NK-92 treated with Interleukin-12 subunit alpha and Interleukin-12 subunit beta, amount 100 ng/mL, for 24 hours (cell line): ENCODE data around the gene CDKN3.

ENCODE experiments used
- DNase-seq: peaks from one replicate; lab custom pipeline; 2025; lab: John Stamatoyannopoulos, UW

The CDKN3 gene, protein sequence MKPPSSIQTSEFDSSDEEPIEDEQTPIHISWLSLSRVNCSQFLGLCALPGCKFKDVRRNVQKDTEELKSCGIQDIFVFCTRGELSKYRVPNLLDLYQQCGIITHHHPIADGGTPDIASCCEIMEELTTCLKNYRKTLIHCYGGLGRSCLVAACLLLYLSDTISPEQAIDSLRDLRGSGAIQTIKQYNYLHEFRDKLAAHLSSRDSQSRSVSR

GRCh38 chr14:54396493-54397335 is at the start of gene CDKN3:
CDKN3 (plus strand) TSS chr14:54397007; CDS start chr14:54397069, 62 bp downstream.
- DNase-seq: peak; percentile 94

DNA sequence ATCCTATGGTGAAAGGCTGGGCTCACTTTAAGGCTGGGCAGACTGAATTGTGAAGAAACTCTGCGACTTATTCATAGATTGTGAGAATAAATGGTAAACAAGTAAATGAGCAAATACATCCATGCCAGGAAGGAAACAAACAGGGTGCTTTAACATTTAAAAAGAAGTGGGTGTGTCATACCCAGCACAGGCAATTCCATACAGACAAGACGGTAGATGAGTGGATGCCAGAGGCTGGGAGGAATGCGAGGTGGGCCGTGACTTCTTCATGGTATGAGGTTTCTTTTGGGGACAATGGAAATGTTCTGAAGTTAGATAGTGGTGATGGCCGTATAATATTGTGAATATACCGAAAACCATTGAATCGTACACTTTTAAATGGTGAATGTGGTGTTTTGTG is 49.8 kb upstream of the CDKN3 start:
- DNase-seq: no peak

GRCh38 chr14:54348001-54348611 is 48.7 kb upstream of the CDKN3 start:
- no peak for DNase-seq

DNA sequence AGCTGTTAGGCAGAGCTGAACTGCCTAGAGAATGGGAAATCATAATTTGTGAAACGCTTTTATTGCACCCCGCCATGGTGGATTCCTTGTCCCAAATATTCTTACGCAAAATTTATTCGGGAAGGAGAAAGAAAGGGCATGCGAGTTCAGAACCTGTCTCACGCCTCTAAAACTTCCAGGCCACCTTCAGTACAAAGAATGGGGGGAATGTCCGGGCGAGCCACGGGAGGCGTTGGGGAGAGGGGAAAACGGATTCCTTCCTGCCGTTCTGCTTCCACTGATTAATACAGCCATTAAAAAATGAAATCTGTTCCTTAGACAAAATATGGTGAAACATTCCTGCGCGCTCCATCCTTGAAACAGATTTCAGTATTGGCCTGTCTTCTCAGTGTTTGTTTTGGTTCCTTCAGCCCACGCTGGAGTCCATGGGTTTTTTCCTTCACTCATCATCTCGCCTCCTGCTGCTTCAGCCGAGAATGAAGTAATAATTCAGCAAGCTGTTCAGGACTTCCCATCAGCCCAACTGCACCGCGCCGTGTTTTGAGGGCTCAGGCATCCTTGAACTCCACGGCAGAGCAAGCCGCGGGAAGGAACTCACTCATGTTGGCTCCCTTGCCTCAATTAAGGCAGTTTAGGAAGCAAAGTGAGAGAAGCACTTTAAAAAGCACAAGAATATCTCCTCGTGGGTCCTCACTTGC is 47.7 kb upstream of the CDKN3 start:
- no peak for DNase-seq

- DNase-seq: no peak
These were observed 47.1 kb upstream of the CDKN3 start for GRCh38 chr14:54349713-54350112.

GRCh38 chr14:54350203-54350602 is 46.6 kb upstream of the CDKN3 start:
- no peak for DNase-seq

- DNase-seq: no peak
These were observed 43.5 kb upstream of the CDKN3 start for GRCh38 chr14:54353266-54353665.

GRCh38 chr14:54353694-54354093 is 43.1 kb upstream of the CDKN3 start:
- no peak for DNase-seq

GRCh38 chr14:54354096-54354495 is 42.7 kb upstream of the CDKN3 start:
- DNase-seq: no peak

DNA sequence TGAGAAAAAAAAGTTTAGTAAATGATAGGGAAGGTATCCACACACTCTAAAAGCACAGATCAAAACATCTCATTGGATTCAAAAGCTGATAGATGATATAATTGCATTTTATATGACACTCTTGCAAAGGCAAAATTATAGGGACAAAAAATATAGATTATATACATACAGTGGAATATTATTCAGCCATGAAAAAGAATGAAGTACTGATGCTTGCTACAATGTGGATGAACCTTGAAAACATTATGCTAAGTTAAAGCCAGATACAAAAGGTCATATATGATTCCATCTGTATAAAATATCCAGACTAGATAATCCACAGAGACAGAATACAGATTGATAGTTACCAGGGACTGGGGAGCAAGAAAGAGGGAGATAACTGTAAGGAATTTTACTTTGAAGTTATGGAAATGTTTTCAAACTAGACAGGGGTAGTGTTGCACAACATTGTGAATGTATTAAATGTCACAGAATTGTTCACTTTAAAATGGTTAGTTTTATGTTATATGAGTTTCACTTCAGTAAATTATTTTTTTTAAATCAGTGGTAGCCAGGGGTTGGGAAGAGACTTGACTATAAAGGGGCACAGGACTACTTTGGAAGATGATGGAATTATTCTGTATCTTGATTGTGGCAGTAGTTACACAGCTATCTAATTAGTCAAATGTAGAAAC is 41.7 kb upstream of the CDKN3 start:
- DNase-seq: no peak

DNA sequence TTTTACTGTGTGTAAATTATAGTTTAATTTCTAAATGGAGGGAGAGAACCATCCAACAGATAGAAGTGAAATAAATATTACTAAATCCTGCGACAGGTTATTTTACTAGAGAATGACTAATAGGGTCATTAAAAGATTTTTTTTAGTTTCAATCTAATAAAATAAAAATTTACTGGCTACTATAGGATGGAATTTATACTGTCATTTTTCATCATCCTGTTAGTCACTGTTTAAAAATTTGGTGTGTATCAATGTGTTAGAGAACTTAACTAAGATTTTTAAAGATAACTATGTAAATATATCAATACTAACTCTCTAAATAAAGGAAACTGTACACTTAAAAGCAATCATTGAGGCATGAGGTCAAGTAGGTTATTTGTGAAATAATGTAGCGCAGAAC is 41.1 kb upstream of the CDKN3 start:
- DNase-seq: no peak

- DNase-seq: no peak
These were observed 40.6 kb upstream of the CDKN3 start for GRCh38 chr14:54356172-54356571.

DNA sequence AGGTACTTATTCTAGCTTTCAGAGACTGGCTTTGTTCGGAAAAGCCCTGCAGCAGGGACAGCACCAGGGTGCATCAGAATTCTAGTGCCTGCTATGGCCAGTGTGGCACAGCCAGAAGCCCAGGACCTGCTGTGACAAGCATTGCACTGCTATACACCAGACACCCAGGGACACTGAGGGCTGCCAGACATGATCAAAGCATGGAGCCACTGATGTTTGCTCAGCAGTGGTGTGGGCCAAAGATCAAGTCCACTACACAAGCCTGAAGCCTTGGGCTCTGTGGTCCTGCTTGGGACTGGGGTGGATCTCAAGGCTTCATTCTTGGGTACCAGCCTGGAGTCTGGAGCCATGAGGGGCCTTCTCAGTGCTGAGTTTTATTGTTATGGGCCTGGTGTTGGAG is 36.1 kb upstream of the CDKN3 start:
- DNase-seq: no peak

- no peak for DNase-seq
These were observed 34.7 kb upstream of the CDKN3 start for GRCh38 chr14:54362089-54362504.

GRCh38 chr14:54362759-54363437 is 33.9 kb upstream of the CDKN3 start:
- DNase-seq: no peak

GRCh38 chr14:54364555-54365415 is 32.0 kb upstream of the CDKN3 start:
- DNase-seq: no peak

GRCh38 chr14:54366736-54367735 is 29.8 kb upstream of the CDKN3 start:
- no peak for DNase-seq

- DNase-seq: no peak
These were observed 28.5 kb upstream of the CDKN3 start for GRCh38 chr14:54368291-54368690.

DNA sequence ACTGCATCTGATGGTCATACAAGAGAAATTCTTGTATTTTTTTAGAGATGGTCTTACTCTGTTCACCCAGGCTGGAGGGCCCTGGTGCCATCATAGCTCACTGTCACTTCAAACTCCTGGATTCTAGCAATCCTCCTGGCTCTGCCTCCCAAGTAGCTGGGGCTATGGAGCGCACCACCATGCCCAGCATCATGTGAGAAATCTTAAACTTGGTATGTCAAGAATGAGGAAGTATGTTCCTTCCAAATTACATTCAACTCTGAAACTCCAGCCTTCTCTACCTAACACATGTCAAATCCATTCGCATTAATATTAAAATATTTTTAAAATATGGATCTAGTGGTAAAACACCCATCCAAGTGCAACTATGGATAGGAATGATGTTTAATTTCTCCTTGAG is 27.5 kb upstream of the CDKN3 start:
- DNase-seq: no peak
